GM06990 (cell line): ENCODE measurements around the gene KLHL11.
"Not testable (repeated sequence)": the region's sequence is repeated elsewhere in the genome, so short reads cannot be mapped to it uniquely, and the experiment has no call there.

Source experiments
- DNase-seq: peaks from one replicate; pipeline ENCODE4 v3.0.0-alpha.2; 2011; ENCODE audit not compliant: insufficient read length; ENCODE audit errors: extremely low read depth
- H3K27me3 ChIP-seq: replicated peaks from 2 replicates; pipeline ENCODE4 v1.6.0; 2011; ENCODE audit warnings: low read length; ENCODE audit not compliant: control insufficient read depth, insufficient read depth
- H3K36me3 ChIP-seq: 2 replicates; pipeline ENCODE4 v1.5.1; 2011; ENCODE audit warnings: low read length; ENCODE audit not compliant: control insufficient read depth, insufficient read depth
- H3K4me3 ChIP-seq: replicated peaks from 2 replicates; pipeline ENCODE4 v1.5.1; 2011; ENCODE audit warnings: low read depth, mild to moderate bottlenecking, control low read depth, low read length
- CTCF ChIP-seq: IDR thresholded peaks from 2 replicates; pipeline ENCODE4 v1.5.1; 2011; ENCODE audit warnings: low read length, control low read depth, mild to moderate bottlenecking, inconsistent platforms; ENCODE audit not compliant: insufficient read depth, poor library complexity, severe bottlenecking

KLHL11 gene

DNA sequence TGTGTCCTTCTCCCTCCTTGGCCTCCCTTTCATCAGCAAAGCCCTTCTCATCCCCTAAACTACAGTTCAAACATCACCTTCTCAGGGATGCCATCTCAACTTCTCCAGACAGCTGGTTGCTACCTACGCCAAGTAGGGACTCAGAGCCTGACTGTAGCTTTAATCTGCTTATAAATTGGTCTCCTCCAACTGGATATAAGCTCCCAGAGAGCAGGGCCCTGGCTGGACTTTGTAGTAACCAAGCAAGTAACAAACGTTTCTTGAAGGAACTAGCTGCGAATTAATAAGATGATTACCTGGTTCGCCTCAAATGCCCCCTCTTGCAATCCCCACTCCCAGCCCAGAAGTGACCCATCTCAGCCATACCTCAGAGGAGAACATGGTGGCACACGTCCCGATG, 17.5 kb upstream of the KLHL11 start:
- no peaks in the 10 kb centered on the region for H3K27me3 ChIP-seq
- DNase-seq = no peak
- H3K36me3 ChIP-seq = peaks cover 36% of the 10 kb centered on the region
- H3K4me3 ChIP-seq = no peak overlapping the region
- TF ChIP-seq CTCF = no peak

DNA sequence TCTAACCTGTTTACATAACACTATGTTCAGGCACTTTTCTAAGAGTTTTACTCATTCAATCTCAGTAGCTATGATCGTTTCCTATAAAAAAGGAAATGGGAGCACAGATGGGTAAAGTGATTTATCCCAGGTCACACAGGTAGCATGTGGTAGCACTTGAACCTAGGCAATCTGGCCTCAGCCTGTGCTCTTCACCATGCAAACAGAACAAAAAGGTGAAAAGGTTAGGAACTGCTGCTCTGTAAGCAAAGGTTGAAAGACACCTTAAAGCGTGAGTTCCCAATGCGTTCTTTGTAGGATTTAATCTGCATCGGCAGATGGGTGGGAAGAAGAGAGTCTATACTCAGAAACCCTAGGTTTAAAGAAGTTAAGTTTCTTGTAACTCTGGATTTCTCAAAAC, 14.9 kb upstream of the KLHL11 start:
- no peak for TF ChIP-seq CTCF
- no peaks in the 10 kb centered on the region for H3K27me3 ChIP-seq
- H3K4me3 ChIP-seq = no peak overlapping the region
- DNase-seq = no peak
- peaks cover 21% of the 10 kb centered on the region for H3K36me3 ChIP-seq

- H3K27me3 ChIP-seq, H3K4me3 ChIP-seq, DNase-seq: not testable (repeated sequence)
- H3K36me3 ChIP-seq = peaks cover 20% of the 10 kb centered on the region
These were observed 9.1 kb upstream of the KLHL11 start for GRCh38 chr17:41874293-41874670.

DNA sequence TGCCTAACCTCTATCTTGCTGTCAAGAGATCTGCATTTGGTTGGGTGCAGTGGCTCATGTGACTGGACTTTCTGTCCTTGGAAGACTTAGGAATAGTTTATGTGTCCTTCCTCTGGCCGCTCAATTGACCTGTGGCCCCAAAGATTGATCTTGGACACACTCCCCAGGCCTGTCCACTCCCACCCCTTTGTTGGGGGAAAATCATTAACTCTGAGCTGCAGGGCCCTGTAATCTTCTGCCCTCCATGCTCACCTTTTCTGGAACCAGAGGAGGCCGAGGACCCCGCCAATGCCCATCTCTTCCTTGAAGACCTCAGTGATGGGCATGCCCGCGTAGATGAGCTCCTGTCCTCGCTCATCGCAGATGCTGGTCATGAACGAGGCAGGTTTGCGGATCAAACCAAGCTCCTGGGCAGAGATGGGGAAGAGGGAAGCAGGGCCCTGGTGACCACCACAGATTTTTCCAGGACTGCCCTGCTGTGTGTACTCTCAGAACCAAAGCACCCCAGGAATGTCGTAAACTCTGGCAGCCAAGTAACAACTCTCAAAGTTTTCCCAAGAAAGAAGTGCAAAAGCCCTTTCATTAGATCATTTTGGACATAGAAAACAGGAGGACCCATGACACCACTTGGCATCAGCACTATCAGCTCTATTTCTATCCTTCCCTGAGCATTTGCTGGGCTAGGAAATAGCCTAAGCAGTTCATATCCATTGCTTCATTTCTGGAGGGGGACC, 8.5 kb upstream of the KLHL11 start:
- peaks cover 18% of the 10 kb centered on the region for H3K36me3 ChIP-seq
- TF ChIP-seq CTCF = no peak
- DNase-seq = no peak
- no peaks in the 10 kb centered on the region for H3K27me3 ChIP-seq
- H3K4me3 ChIP-seq = no peak overlapping the region

GRCh38 chr17:41871789-41872188, 6.6 kb upstream of the KLHL11 start:
- DNase-seq = no peak
- Histone ChIP-seq H3K36me3 (peaks cover 9% of the 10 kb centered on the region), H3K4me3 (no peak overlapping the region), H3K27me3 (no peaks in the 10 kb centered on the region)
- no peak for TF ChIP-seq CTCF

- no peak for DNase-seq
- Histone ChIP-seq H3K36me3 (peaks cover 9% of the 10 kb centered on the region), H3K4me3 (no peak overlapping the region), H3K27me3 (no peaks in the 10 kb centered on the region)
- no peak for TF ChIP-seq CTCF
These were observed 5.4 kb upstream of the KLHL11 start for GRCh38 chr17:41870627-41871026.
